CD4-positive, alpha-beta T cell treated with Interleukin-17A for 4 hours (primary cell): ENCODE measurements around the gene TAP2.

Experiments
- DNase-seq: peaks from one replicate; pipeline ENCODE4 v3.0.0-alpha.2; 2020; ENCODE audit warnings: mixed read lengths

TAP2 gene

GRCh38 chr6:32853541-32854375, 15.2 kb upstream of the TAP2 start, which contains the start of the genes PSMB9 and TAP1:
Gene PSMB9, plus strand, starts transcription at chr6:32854192. Its CDS starts 38 bp downstream, at chr6:32854230.
Gene TAP1, minus strand, starts transcription at chr6:32853704. Its CDS starts 68 bp downstream, at chr6:32853636.
- peak; percentile 95 for DNase-seq

- DNase-seq = peak; percentile 60
Measured at GRCh38 chr6:32852844-32853540, 14.5 kb upstream of the TAP2 start.

DNA sequence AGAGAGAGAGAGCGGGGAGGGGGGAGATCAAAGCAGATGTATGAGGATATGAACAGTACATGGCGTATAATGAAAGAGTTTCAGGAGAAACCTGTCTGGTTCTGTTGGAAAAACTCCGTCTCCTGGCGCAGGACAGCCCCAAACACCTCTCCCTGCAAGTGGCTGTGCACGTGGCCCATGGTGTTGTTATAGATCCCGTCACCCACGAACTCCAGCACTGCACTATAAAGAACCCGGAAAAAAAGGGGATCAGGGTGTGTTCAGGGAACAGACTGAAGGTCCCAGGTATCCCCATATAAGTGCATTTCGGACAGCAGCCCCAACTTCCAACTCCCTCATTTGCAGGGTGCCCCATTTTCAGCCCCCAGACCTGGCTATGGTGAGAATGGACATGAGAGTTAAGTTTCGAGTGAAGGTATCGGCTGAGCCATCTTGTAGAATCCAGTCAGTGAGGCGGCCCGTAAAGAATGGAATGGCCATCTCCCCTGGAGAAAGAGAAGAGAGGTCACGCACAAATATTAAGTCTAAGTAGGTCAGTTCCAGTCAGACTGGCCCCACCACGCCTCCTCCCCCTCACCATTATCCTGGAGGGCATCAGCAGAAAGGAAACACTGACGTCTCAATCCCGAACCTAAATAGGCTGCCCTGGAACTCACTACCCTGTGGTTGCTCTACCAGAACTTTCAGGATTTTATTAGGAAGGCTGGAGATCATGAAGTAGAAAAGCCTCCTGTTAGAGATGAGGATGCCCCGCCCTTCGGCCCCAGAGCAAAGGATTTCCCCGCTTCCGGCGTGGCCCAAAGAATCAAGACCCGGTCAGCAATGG, 13.7 kb upstream of the TAP2 start:
- DNase-seq = peak; percentile 40

GRCh38 chr6:32851025-32851424, 12.5 kb upstream of the TAP2 start:
- DNase-seq = no peak

GRCh38 chr6:32849126-32849525, 10.6 kb upstream of the TAP2 start:
- DNase-seq = no peak

DNA sequence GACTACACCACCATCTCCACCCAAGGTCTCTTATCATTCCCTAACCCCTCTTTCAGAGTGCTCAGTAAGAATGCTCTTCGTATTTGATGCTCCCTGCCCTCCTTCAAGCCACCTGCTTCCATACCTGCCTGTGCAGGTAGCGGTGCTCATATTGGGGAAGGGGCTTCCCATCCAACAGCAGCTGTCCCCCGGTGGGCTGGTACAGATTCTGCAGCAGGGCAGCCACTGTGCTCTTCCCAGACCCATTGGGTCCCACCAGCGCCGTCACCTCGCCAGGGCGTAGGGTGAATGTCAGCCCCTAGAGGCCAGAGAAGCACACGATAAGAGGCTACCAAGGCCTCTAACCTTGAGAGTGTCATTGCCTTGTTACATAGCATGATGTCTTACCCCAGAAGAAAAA, 9.3 kb upstream of the TAP2 start:
- DNase-seq = no peak

GRCh38 chr6:32847004-32847403, 8.5 kb upstream of the TAP2 start:
- DNase-seq = no peak

DNA sequence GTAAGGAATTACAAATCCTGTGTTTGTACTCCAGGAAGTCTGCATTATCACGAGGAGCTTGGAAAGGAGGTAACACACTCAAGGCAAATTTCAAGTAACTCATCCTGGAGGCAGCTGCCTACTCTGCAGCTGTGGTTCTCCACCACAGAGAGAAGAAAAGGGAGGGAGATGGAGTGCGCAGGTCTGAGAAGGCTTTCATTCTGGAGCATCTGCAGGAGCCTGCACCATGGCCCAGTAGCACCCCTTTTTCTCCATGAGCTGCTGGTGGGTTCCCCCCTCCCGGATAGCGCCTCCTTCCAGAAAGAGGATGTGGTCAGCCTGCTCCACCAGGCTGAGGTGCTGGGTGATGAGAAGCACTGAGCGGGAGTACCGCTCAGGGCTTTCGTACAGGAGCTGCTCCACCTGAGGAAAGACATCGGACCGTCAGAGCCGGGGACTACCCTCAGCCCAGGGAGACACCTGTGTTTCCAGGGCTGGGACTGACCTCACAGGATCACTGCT, 6.9 kb upstream of the TAP2 start:
- DNase-seq = peak; percentile 59

DNA sequence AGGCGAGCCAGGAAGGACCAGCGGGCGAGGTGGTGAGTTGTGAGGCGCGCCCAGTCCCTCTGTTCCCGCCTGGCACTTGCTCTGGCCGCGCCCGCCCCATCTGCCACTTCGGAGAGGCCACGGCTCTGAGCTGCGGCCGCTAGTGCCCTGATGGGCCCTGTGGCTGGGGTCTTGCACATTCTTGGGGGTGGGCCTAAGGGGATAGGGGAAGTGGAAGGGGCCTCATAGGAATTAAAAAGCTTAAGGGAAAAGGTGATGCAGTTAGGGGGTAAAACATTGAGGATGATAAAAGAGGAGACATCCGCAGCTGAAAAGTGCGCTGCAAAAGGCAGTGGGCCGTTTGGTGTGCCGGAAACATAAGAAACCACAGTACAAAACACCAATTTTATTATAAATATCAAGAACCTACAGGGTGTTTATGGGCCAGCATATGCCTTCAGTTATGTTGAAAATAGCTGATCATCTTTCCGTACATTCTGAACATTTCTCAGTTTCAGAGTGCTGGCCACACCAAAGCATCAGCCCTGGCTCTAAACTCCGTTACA, 6.4 kb upstream of the TAP2 start:
- DNase-seq = peak; percentile 60

GRCh38 chr6:32843979-32844838, 5.7 kb upstream of the TAP2 start, which contains the start of gene PSMB8:
Gene PSMB8, minus strand, starts transcription at chr6:32844047. Its CDS starts 51 bp downstream, at chr6:32843996.
- DNase-seq = peak; percentile 98

DNA sequence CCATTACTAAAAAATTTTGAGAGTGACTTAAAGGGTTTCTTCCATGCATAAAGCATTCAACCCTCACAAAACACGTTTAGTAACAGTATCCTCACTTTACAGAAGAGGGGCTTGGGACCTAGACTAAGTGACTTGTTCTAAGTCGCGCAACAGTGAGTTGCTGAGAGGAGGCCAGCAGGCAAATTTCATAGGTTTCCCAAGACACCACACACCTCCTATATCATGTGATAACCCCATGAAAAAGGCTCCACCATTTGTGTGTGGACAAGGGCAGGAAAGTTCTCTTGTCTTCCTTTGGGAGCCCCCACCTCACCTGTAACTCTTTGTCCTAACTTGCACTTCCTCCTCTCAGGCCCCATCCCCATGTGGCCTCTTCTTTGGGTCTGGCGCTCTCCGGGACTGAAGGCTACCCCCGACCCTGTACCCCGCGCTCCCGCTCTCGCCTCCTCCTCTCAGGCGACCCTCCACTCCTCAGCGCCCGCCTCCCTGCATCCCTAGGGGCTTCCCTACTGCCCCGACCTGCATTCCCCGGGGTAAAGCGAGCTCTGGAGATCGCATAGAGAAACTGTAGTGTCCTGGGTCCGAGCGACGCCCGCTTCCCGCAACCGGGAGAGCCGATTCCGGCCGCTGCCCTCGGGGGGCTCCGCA, 4.9 kb upstream of the TAP2 start:
- DNase-seq = no peak

- DNase-seq = no peak
Measured at GRCh38 chr6:32842690-32843089, 4.2 kb upstream of the TAP2 start.

DNA sequence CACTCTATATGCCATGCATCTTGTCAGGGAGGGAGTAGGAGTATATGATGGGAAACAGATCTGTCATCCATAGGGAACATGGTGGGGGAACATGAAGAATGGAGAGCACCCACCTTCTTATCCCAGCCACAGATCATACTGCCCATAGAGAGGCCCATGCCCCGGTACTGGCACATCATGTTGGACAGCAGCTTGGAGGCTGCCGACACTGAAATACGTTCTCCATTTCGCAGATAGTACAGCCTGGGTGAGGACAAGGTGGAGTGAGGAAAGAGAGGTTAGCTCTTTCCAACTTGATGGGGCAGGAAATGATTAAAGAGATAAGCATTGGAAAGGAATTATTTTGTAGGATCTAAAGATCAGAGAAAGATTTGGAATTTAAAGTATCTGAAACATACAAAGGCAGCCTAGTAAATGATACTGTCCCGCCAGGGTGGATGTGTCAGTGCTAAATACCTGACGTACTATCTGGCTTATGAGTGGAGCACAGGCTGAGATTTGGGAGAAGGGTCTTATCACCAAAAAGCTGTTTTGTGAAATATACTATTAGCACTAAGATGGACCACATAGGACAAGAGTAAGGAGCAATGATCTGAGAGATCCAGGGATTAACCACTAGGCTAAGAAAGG, 3.6 kb upstream of the TAP2 start:
- no peak for DNase-seq

DNA sequence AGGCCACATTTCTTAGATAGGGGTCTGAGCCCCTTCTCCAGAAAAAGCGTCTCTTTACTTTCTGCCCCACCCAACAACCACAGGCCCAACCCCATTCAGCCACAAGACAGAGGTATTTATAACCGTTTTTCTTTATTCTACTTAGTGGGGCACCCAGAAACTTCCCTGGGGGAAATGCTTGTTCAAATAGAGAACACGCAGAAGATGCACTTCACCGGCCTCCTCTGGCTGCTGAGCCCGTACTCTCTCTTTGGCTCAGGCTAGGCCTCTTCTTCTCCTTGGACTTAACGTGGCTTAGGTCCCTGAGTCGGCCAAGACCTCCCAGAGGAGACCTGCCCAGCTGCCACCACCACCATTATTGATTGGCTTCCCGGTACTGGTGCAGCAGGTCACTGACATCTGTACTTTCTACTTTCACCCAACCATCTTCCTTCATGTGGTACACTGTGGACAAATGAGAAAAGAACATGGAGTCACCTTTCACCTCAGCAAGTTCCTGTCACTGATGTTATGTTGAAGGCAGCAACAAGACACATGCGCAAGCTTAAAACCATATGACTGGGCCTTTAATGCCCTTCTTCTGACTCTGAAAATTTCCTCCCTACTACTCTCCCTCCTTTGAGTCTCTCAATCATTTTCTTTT, 2.2 kb upstream of the TAP2 start:
- DNase-seq = peak; percentile 32

- no peak for DNase-seq
Measured at GRCh38 chr6:32839356-32839755, 817 bp upstream of the TAP2 start.

DNA sequence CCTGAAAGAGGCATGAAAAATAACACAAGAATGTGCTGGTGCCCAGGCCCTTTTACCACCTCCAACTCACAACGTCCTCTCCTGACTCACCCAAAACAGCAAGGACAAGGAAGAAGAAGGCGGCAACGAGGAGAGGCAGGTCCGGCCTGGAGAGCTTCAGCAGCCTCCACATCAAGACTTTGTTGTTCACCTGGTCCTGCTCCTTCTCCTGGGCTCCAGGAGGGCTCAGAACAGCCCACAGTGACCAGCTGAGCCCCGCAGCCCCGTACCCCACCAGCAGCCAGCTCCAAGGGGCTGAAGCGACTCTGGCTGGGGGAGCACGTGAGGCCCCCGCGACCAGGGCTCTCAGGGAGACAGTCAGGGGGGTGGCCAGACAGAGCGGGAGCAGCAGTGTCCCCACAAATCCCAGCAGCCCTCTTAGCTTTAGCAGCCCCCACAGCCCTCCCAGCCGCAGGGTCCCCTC, 857 bp downstream of the TAP2 start:
- DNase-seq = no peak

- no peak for DNase-seq
Measured at GRCh38 chr6:32836873-32837272, 1.7 kb downstream of the TAP2 start.

DNA sequence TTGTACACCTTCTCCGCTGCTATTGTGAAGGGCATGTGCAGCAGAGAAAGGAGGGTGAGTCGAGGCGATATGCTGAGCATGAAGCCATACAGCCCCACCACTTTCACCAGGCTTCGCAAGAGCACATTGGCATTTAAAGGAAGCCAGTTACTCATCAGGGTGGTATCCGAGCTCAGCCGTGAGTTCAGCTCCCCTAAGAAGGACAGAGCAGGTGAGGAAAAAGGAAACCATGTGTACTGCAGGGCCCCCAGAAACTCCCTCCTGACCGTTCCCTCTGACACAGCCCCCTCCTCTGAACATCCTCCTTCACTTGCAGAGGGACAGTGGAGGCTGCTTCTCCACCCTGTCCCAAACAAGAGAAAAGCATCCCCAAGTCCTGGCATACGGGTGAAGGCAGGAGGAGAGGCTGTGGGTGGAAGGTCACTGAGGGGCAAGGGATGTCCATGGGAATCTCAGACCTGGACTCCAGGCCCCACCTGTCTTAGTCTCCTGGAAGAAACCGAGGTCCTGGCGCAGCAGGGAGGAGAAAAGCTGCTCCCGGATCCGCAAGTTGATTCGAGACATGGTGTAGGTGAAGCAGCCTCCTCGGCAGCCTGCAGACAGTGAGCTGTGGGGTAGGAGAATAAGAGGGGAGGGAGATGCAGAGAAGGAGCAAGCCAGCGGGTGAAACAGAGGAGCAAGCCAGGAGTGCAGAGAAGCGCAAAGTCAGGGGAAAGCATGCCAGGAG, 3.2 kb downstream of the TAP2 start:
- DNase-seq = no peak

DNA sequence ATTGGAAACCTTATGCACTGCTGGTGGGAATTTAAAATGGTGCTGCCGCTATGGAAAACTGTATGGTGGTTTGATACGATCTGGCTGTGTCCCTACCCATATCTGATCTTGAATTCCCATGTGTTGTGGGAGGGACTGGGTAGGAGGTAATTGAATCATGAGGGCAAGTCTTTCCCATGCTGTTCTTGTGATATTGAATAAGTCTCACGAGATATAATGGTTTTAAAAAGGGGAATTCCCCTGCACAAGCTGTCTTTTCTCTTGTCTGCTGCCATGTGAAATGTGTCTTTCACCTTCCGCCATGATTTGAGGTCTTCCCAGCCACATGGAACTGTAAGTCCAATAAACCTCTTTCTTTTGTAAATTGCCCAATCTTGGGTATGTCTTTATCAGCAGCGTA, 4.9 kb downstream of the TAP2 start:
- no peak for DNase-seq
